ENCODE data around the gene DOCK3.

Gene DOCK3

GRCh38 chr3:50806806-50807205 lies 132.1 kb downstream of the DOCK3 start:
- no peaks in the 10 kb centered on the region for H3K4me1 ChIP-seq (ENCODE audit: low read length)
- H3K4me3 ChIP-seq (ENCODE audit: low read length), result no peak overlapping the region
- no peak overlapping the region for H3K9ac ChIP-seq (ENCODE audit: low read length)
- H3K4me2 ChIP-seq (ENCODE audit: low read length), result no peak overlapping the region
- peaks cover 3% of the 10 kb centered on the region; the same call in 1 of the 2 replicates for H3K9me3 ChIP-seq (ENCODE audit: insufficient read depth, low read length)
- no peak for TF ChIP-seq EZH2phosphoT487 (IDR thresholded peaks at IDR 0.05; ENCODE audit: low read depth)
- TF ChIP-seq, protein P1, sequence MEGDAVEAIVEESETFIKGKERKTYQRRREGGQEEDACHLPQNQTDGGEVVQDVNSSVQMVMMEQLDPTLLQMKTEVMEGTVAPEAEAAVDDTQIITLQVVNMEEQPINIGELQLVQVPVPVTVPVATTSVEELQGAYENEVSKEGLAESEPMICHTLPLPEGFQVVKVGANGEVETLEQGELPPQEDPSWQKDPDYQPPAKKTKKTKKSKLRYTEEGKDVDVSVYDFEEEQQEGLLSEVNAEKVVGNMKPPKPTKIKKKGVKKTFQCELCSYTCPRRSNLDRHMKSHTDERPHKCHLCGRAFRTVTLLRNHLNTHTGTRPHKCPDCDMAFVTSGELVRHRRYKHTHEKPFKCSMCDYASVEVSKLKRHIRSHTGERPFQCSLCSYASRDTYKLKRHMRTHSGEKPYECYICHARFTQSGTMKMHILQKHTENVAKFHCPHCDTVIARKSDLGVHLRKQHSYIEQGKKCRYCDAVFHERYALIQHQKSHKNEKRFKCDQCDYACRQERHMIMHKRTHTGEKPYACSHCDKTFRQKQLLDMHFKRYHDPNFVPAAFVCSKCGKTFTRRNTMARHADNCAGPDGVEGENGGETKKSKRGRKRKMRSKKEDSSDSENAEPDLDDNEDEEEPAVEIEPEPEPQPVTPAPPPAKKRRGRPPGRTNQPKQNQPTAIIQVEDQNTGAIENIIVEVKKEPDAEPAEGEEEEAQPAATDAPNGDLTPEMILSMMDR (IDR thresholded peaks at IDR 0.05; ENCODE audit: low read depth, low read length), result no peak
- H3K79me2 ChIP-seq (ENCODE audit: low read length), result no peaks in the 10 kb centered on the region
- H3K36me3 ChIP-seq (replicated peaks; ENCODE audit: low read depth, low read length), result no peaks in the 10 kb centered on the region
- no peak overlapping the region for H2AFZ ChIP-seq (ENCODE audit: low read depth, low read length)
- no peaks in the 10 kb centered on the region for H3K27me3 ChIP-seq (ENCODE audit: low read depth, low read length)
- no peaks in the 10 kb centered on the region for H4K20me1 ChIP-seq (ENCODE audit: insufficient read depth, low read length)
- H3K27ac ChIP-seq (ENCODE audit: low read length), result no peak overlapping the region

- Histone ChIP-seq H3K9me3 (ENCODE audit: insufficient read depth, low read length) (peaks cover 3% of the 10 kb centered on the region; the same call in 1 of the 2 replicates), H3K27me3 (ENCODE audit: low read depth, low read length) (no peaks in the 10 kb centered on the region), H3K79me2 (ENCODE audit: low read length) (no peaks in the 10 kb centered on the region), H2AFZ (ENCODE audit: low read depth, low read length) (no peak overlapping the region), H3K27ac (ENCODE audit: low read length) (no peak overlapping the region), H3K36me3 (replicated peaks; ENCODE audit: low read depth, low read length) (no peaks in the 10 kb centered on the region), H3K4me3 (ENCODE audit: low read length) (no peak overlapping the region), H3K9ac (ENCODE audit: low read length) (no peak overlapping the region), H3K4me1 (ENCODE audit: low read length) (no peaks in the 10 kb centered on the region), H3K4me2 (ENCODE audit: low read length) (no peak overlapping the region), H4K20me1 (ENCODE audit: insufficient read depth, low read length) (no peaks in the 10 kb centered on the region)
- TF ChIP-seq, protein P1 (IDR thresholded peaks at IDR 0.05; ENCODE audit: low read depth, low read length), result no peak
- TF ChIP-seq EZH2phosphoT487 (IDR thresholded peaks at IDR 0.05; ENCODE audit: low read depth), result no peak
These were observed 132.5 kb downstream of the DOCK3 start for GRCh38 chr3:50807266-50807665.

DNA sequence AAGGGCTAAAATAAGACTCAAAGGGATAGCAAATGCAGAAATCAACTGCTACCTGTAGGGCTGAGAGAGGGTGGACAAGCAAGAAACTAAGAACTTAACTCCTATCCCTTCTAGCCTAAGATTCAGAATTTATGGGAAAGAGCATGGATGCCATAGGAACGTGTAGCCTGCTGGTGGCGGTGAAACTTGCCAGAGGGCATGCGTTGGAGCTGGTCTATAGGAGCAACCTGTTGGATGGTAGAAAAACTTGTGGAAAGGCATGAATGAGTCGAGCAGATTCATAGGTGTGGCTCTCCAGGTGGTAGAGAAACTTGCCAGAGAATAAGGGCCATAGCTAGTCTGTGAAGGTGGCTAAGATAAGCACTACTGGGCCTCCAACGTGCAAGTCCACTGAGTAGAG lies 137.2 kb downstream of the DOCK3 start:
- Histone ChIP-seq H3K9me3 (ENCODE audit: insufficient read depth, low read length) (no peaks in the 10 kb centered on the region), H3K36me3 (replicated peaks; ENCODE audit: low read depth, low read length) (no peaks in the 10 kb centered on the region), H3K27me3 (ENCODE audit: low read depth, low read length) (no peaks in the 10 kb centered on the region), H3K4me1 (ENCODE audit: low read length) (peaks cover 6% of the 10 kb centered on the region), H3K4me2 (ENCODE audit: low read length) (no peak overlapping the region), H3K79me2 (ENCODE audit: low read length) (no peaks in the 10 kb centered on the region), H3K4me3 (ENCODE audit: low read length) (no peak overlapping the region), H3K27ac (ENCODE audit: low read length) (no peak overlapping the region), H3K9ac (ENCODE audit: low read length) (no peak overlapping the region), H2AFZ (ENCODE audit: low read depth, low read length) (no peak overlapping the region), H4K20me1 (ENCODE audit: insufficient read depth, low read length) (no peaks in the 10 kb centered on the region)
- no peak for TF ChIP-seq EZH2phosphoT487 (IDR thresholded peaks at IDR 0.05; ENCODE audit: low read depth)
- TF ChIP-seq, protein P1 (IDR thresholded peaks at IDR 0.05; ENCODE audit: low read depth, low read length), result no peak

GRCh38 chr3:50815844-50816243 lies 141.1 kb downstream of the DOCK3 start:
- H3K9ac ChIP-seq (ENCODE audit: low read length), result no peak overlapping the region
- H3K36me3 ChIP-seq (replicated peaks; ENCODE audit: low read depth, low read length), result no peaks in the 10 kb centered on the region
- no peak overlapping the region for H3K4me2 ChIP-seq (ENCODE audit: low read length)
- H3K27me3 ChIP-seq (ENCODE audit: low read depth, low read length), result no peaks in the 10 kb centered on the region
- H3K27ac ChIP-seq (ENCODE audit: low read length), result no peak overlapping the region
- no peak overlapping the region for H3K4me3 ChIP-seq (ENCODE audit: low read length)
- H3K79me2 ChIP-seq (ENCODE audit: low read length), result no peaks in the 10 kb centered on the region
- H2AFZ ChIP-seq (ENCODE audit: low read depth, low read length), result no peak overlapping the region
- no peaks in the 10 kb centered on the region for H3K9me3 ChIP-seq (ENCODE audit: insufficient read depth, low read length)
- H4K20me1 ChIP-seq (ENCODE audit: insufficient read depth, low read length), result no peaks in the 10 kb centered on the region
- no peak for TF ChIP-seq EZH2phosphoT487 (IDR thresholded peaks at IDR 0.05; ENCODE audit: low read depth)
- TF ChIP-seq, protein P1 (IDR thresholded peaks at IDR 0.05; ENCODE audit: low read depth, low read length), result no peak
- peaks cover 6% of the 10 kb centered on the region for H3K4me1 ChIP-seq (ENCODE audit: low read length)
